CD4-positive, alpha-beta T cell (primary cell): Measurements from ENCODE around the gene SPINT2. TPM values are rescaled to one million over a fixed set of nuclear protein-coding genes. Genes with fewer than 3 reads are reported as not detected.

Experiments
- ATAC-seq: fragments of 200-7000 bp; cut with Tn5 transposase; one replicate; pipeline ENCODE4 v1.10.0; 2022; ENCODE audit warnings: mild to moderate bottlenecking; ENCODE audit not compliant: poor library complexity
- CTCF ChIA-PET: fragments of 350-600 bp; sonication (Branson Sonifier 250); formaldehyde crosslinking; loops from one replicate; lab custom pipeline; 2021; ENCODE audit warnings: antibody characterized with exemption, inconsistent platforms; lab: Charles Lee
- POLR2A ChIA-PET: fragments of 350-600 bp; sonication (Branson Sonifier 250); formaldehyde crosslinking; loops from one replicate; lab custom pipeline; 2021; ENCODE audit warnings: antibody characterized with exemption, inconsistent platforms; lab: Charles Lee
- DNase-seq, 14 experiments: peaks; one replicate each; pipeline ENCODE4 v3.0.0-alpha.2; 2013 to 2020; ENCODE audit warnings: mixed read lengths in 2 of 14
- H3K27ac ChIP-seq, 2 donors: one replicate each; pipeline versions ENCODE4 v1.5.1 to v1.7.0; 2013; ENCODE audit warnings: low read length in 2 of 2, low read depth in 1 of 2, mild to moderate bottlenecking in 1 of 2
- H3K27me3 ChIP-seq, 2 experiments: 1 replicate in 1 of 2; 2 replicates in 1 of 2; pipeline versions ENCODE4 v1.6.1 to v1.7.0; 2013; ENCODE audit warnings: low read length in 2 of 2, control low read depth in 1 of 2, mild to moderate bottlenecking in 1 of 2, moderate library complexity in 1 of 2; ENCODE audit not compliant: insufficient read depth in 2 of 2, control insufficient read depth in 1 of 2
- H3K36me3 ChIP-seq: one replicate; pipeline ENCODE4 v1.6.1; 2013; ENCODE audit warnings: low read length, control low read depth; ENCODE audit not compliant: insufficient read depth
- H3K4me1 ChIP-seq: one replicate; pipeline ENCODE4 v1.6.1; 2013; ENCODE audit warnings: low read length, control low read depth; ENCODE audit not compliant: insufficient read depth
- H3K4me3 ChIP-seq: one replicate; pipeline ENCODE4 v1.5.1; 2013; ENCODE audit warnings: mild to moderate bottlenecking, low read length, moderate library complexity
- H3K9me3 ChIP-seq, 2 experiments: 1 replicate in 1 of 2; 2 replicates in 1 of 2; pipeline versions ENCODE4 v1.6.1 to v1.7.0; 2013; ENCODE audit warnings: low read length in 2 of 2, mild to moderate bottlenecking in 2 of 2, control low read depth in 1 of 2, moderate library complexity in 1 of 2; ENCODE audit not compliant: control insufficient read depth in 1 of 2, insufficient read depth in 1 of 2
- H3K27ac Mint-ChIP-seq: one replicate; pipeline ENCODE4 v1.8.0; 2020; ENCODE audit warnings: mixed read lengths
- H3K27me3 Mint-ChIP-seq: one replicate; pipeline ENCODE4 v1.8.0; 2021; ENCODE audit warnings: mixed read lengths
- H3K36me3 Mint-ChIP-seq: one replicate; pipeline ENCODE4 v1.8.0; 2021; ENCODE audit warnings: low read depth, mixed read lengths
- H3K4me1 Mint-ChIP-seq: one replicate; pipeline ENCODE4 v1.8.0; 2021; ENCODE audit warnings: low read depth, mixed read lengths
- H3K4me3 Mint-ChIP-seq: one replicate; pipeline ENCODE4 v1.8.0; 2020; ENCODE audit warnings: mild to moderate bottlenecking, mixed read lengths
- H3K9me3 Mint-ChIP-seq: one replicate; pipeline ENCODE4 v1.8.0; 2020; ENCODE audit warnings: mixed read lengths
- CTCF ChIP-seq: fragments of 200-600 bp; IDR thresholded peaks from one replicate; pipeline ENCODE4 v1.8.0; 2022; ENCODE audit warnings: antibody characterized with exemption, mild to moderate bottlenecking
- intact Hi-C, 2 experiments: fragments of 100-400 bp; cut with DNase I in 1 of 2; cut with micrococcal nuclease in 1 of 2; formaldehyde crosslinking; loops; one replicate each; pipeline versions ENCODE4 v1.15.1 to v1.9.0; 2023 to 2025; cut with DNase I, micrococcal nuclease
- total RNA-seq, 174 experiments: library from RNA in 2 of 174; stranded (reverse) in 2 of 174; gene quantifications; one replicate each; pipeline ENCODE4 v1.2.3 and lab custom pipeline; 2021 to 2026

Gene SPINT2
- total RNA-seq, 2 experiments from 2014 or later: 25.4 to 26.5 TPM

- Mint-ChIP-seq H3K9me3 (no peaks in the 10 kb centered on the region), H3K36me3 (peaks cover 33% of the 10 kb centered on the region), H3K4me1 (peaks cover 3% of the 10 kb centered on the region), H3K4me3 (no peak overlapping the region), H3K27ac (no peak overlapping the region), H3K27me3 (no peaks in the 10 kb centered on the region)
- Histone ChIP-seq H3K4me3 (no peak overlapping the region), H3K36me3 (peaks cover 19% of the 10 kb centered on the region), H3K9me3 (no peaks in the 10 kb centered on the region), H3K27me3 (no peaks in the 10 kb centered on the region), H3K27ac (no peak overlapping the region), H3K4me1 (peaks cover 6% of the 10 kb centered on the region)
- no peak for ATAC-seq
- CTCF ChIA-PET: interaction anchor here (0.5 kb wide), 1 partner anchor 604 kb away, joined by 3 read pairs; no protein-coding TSS in a partner anchor
- no peak for TF ChIP-seq CTCF
- intact Hi-C loops: loop anchor here in 1 of 2 experiments (5.0 kb wide), 1 partner anchor 43 kb away; no protein-coding TSS in a partner anchor
- no peak for DNase-seq
- POLR2A ChIA-PET: no interaction called here
These were observed 45.9 kb downstream of the SPINT2 start for GRCh38 chr19:38310279-38310670.

DNA sequence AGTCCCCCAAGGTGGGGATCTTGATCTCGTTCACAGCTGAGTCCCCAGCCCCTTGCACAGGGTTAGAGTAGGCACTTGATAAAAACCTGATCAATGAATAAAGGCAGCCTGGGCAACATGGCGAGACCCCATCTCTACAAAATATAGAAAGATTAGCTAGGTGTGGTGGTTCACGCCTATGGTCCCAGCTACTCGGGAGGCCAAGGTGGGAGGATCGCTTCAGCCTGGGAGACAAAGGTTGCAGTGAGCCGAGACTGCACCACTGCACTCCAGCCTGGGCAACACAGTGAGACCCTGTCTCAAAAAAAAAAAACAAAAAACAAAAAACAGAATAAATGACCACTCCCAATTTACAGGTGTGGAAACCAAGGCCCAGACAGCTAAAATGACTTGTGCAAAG, 46.6 kb downstream of the SPINT2 start:
- no peak overlapping the region for H3K4me3 ChIP-seq
- no peaks in the 10 kb centered on the region for H3K27me3 ChIP-seq
- H3K9me3 ChIP-seq: no peaks in the 10 kb centered on the region
- H3K4me1 Mint-ChIP-seq: peaks cover 10% of the 10 kb centered on the region
- H3K27ac ChIP-seq: no peak overlapping the region
- no peaks in the 10 kb centered on the region for H3K27me3 Mint-ChIP-seq
- H3K27ac Mint-ChIP-seq: no peak overlapping the region
- H3K9me3 Mint-ChIP-seq: no peaks in the 10 kb centered on the region
- H3K36me3 ChIP-seq: peaks cover 15% of the 10 kb centered on the region
- H3K4me1 ChIP-seq: peaks cover 10% of the 10 kb centered on the region
- intact Hi-C loops: loop anchor here in 1 of 2 experiments (5.0 kb wide), 1 partner anchor 44 kb away; no protein-coding TSS in a partner anchor
- H3K36me3 Mint-ChIP-seq: peaks cover 33% of the 10 kb centered on the region
- H3K4me3 Mint-ChIP-seq: no peak overlapping the region
- CTCF ChIA-PET: interaction anchor here (0.5 kb wide), 1 partner anchor 603 kb away, joined by 3 read pairs; no protein-coding TSS in a partner anchor
- no peak for ATAC-seq
- POLR2A ChIA-PET: no interaction called here
- no peak for TF ChIP-seq CTCF
- DNase-seq: no peak

- peak within 1 kb of the TSS; percentile 76 for H3K4me3 ChIP-seq
- H3K36me3 ChIP-seq: no peaks in the 10 kb centered on the region
- Mint-ChIP-seq H3K4me3 (peak within 1 kb of the TSS; percentile 90), H3K36me3 (peaks cover under 1% of the 10 kb centered on the region), H3K27ac (peak within 1 kb of the TSS; percentile 88), H3K27me3 (no peaks in the 10 kb centered on the region), H3K4me1 (peaks cover 45% of the 10 kb centered on the region), H3K9me3 (no peaks in the 10 kb centered on the region)
- POLR2A ChIA-PET: interaction anchor here (1.0 to 1.2 kb wide), 2 partner anchors 52 to 58 kb away, joined by 3 to 5 read pairs; partner anchors contain the start of genes PSMD8 and SPINT2
- no peak for TF ChIP-seq CTCF
- DNase-seq (peak; percentile 90 to 98 (median 94)), ATAC-seq (peak; percentile 90)
- CTCF ChIA-PET: no interaction called here
- intact Hi-C loops: loop anchor here (1.0 to 5.0 kb wide), 6 partner anchors 19 to 409 kb away; partner anchors contain the start of genes SIPA1L3 (in 2 of the 2), CATSPERG (in 1 of the 2), PSMD8 (in 1 of the 2) and SPINT2 (in 1 of the 2)
- no peaks in the 10 kb centered on the region for H3K9me3 ChIP-seq
- H3K4me1 ChIP-seq: peaks cover 51% of the 10 kb centered on the region
- H3K27me3 ChIP-seq: no peaks in the 10 kb centered on the region
- H3K27ac ChIP-seq: peak within 1 kb of the TSS; percentile 79 to 88
These were observed 51.5 kb downstream of the SPINT2 start, which contains the start of gene YIF1B for GRCh38 chr19:38315657-38316476. TSS of gene YIF1B (minus strand) at chr19:38315947. CDS start at chr19:38315917, 30 bp downstream.
